CD4-positive, alpha-beta T cell (primary cell): ENCODE measurements around the gene MECP2. TPM values are rescaled to one million over a fixed set of nuclear protein-coding genes. Genes with fewer than 3 reads are reported as not detected.

Source experiments
- ATAC-seq: fragments of 200-7000 bp; cut with Tn5 transposase; one replicate; pipeline ENCODE4 v1.10.0; 2022; ENCODE audit warnings: mild to moderate bottlenecking; ENCODE audit not compliant: poor library complexity
- CTCF ChIA-PET: fragments of 350-600 bp; sonication (Branson Sonifier 250); formaldehyde crosslinking; loops from one replicate; lab custom pipeline; 2021; ENCODE audit warnings: antibody characterized with exemption, inconsistent platforms; lab: Charles Lee
- POLR2A ChIA-PET: fragments of 350-600 bp; sonication (Branson Sonifier 250); formaldehyde crosslinking; loops from one replicate; lab custom pipeline; 2021; ENCODE audit warnings: antibody characterized with exemption, inconsistent platforms; lab: Charles Lee
- DNase-seq, 14 experiments: peaks; one replicate each; pipeline ENCODE4 v3.0.0-alpha.2; 2013 to 2020; ENCODE audit warnings: mixed read lengths in 2 of 14
- H3K27ac ChIP-seq, 2 donors: one replicate each; pipeline versions ENCODE4 v1.5.1 to v1.7.0; 2013; ENCODE audit warnings: low read length in 2 of 2, low read depth in 1 of 2, mild to moderate bottlenecking in 1 of 2
- H3K27me3 ChIP-seq, 2 experiments: 1 replicate in 1 of 2; 2 replicates in 1 of 2; pipeline versions ENCODE4 v1.6.1 to v1.7.0; 2013; ENCODE audit warnings: low read length in 2 of 2, control low read depth in 1 of 2, mild to moderate bottlenecking in 1 of 2, moderate library complexity in 1 of 2; ENCODE audit not compliant: insufficient read depth in 2 of 2, control insufficient read depth in 1 of 2
- H3K36me3 ChIP-seq: one replicate; pipeline ENCODE4 v1.6.1; 2013; ENCODE audit warnings: low read length, control low read depth; ENCODE audit not compliant: insufficient read depth
- H3K4me1 ChIP-seq: one replicate; pipeline ENCODE4 v1.6.1; 2013; ENCODE audit warnings: low read length, control low read depth; ENCODE audit not compliant: insufficient read depth
- H3K4me3 ChIP-seq: one replicate; pipeline ENCODE4 v1.5.1; 2013; ENCODE audit warnings: mild to moderate bottlenecking, low read length, moderate library complexity
- H3K9me3 ChIP-seq, 2 experiments: 1 replicate in 1 of 2; 2 replicates in 1 of 2; pipeline versions ENCODE4 v1.6.1 to v1.7.0; 2013; ENCODE audit warnings: low read length in 2 of 2, mild to moderate bottlenecking in 2 of 2, control low read depth in 1 of 2, moderate library complexity in 1 of 2; ENCODE audit not compliant: control insufficient read depth in 1 of 2, insufficient read depth in 1 of 2
- H3K27ac Mint-ChIP-seq: one replicate; pipeline ENCODE4 v1.8.0; 2020; ENCODE audit warnings: mixed read lengths
- H3K27me3 Mint-ChIP-seq: one replicate; pipeline ENCODE4 v1.8.0; 2021; ENCODE audit warnings: mixed read lengths
- H3K36me3 Mint-ChIP-seq: one replicate; pipeline ENCODE4 v1.8.0; 2021; ENCODE audit warnings: low read depth, mixed read lengths
- H3K4me1 Mint-ChIP-seq: one replicate; pipeline ENCODE4 v1.8.0; 2021; ENCODE audit warnings: low read depth, mixed read lengths
- H3K4me3 Mint-ChIP-seq: one replicate; pipeline ENCODE4 v1.8.0; 2020; ENCODE audit warnings: mild to moderate bottlenecking, mixed read lengths
- H3K9me3 Mint-ChIP-seq: one replicate; pipeline ENCODE4 v1.8.0; 2020; ENCODE audit warnings: mixed read lengths
- intact Hi-C, 2 experiments: fragments of 100-400 bp; cut with DNase I in 1 of 2; cut with micrococcal nuclease in 1 of 2; formaldehyde crosslinking; loops; one replicate each; pipeline versions ENCODE4 v1.15.1 to v1.9.0; 2023 to 2025; cut with DNase I, micrococcal nuclease
- total RNA-seq, 174 experiments: library from RNA in 2 of 174; stranded (reverse) in 2 of 174; gene quantifications; one replicate each; pipeline ENCODE4 v1.2.3 and lab custom pipeline; 2021 to 2026
- TF ChIP-seq, protein P1 (sequence below): fragments of 200-600 bp; IDR thresholded peaks from one replicate; pipeline ENCODE4 v1.8.0; 2022; ENCODE audit warnings: antibody characterized with exemption, mild to moderate bottlenecking

MECP2 gene
- total RNA-seq, 2 experiments from 2014 or later, result 120 to 133 TPM

DNA sequence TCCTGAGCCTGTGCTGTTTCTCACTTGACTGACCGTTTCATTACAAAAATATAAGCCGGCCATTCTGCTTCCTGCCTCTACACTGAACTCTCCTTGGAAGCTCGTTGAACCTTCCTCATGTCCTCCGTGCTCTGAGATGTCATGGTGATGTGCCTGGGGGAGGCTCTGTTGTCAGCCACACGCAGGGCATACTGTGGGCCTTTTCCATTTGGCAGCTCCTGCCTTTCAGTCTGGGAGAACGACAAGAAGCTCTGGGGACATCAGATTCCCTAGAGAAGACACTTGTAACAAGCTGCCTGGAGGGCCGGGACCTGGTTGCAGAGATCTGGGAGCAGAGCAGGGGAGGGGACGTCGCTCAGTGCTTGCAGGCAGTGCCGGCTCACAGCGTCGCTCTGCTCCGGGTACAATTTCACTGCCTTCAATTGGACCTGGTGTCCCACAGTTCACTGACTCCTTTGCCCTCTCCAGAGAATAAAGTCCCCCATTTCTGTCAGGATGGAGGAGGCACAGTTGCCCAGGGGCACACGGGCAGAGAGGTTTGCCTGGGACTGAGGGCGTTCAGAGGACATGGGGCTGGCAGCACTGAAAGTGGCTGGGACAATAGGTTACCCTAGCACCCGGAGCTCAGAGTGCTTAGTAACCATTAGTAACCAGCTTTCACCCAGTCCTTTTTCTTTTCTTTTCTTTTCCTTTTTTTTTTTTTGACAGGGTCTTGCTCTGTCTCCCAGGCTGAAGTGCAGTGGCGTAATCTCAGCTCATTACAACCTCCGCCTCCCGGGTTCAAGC, 19.1 kb upstream of the MECP2 start:
- intact Hi-C loops, result no loop called here
- CTCF ChIA-PET, result interaction anchor here (0.8 kb wide), 1 partner anchor 103 kb away, joined by 3 read pairs; no protein-coding TSS in a partner anchor
- Histone ChIP-seq H3K9me3 (no peaks in the 10 kb centered on the region), H3K4me1 (peaks cover 4% of the 10 kb centered on the region), H3K4me3 (no peak overlapping the region), H3K36me3 (no peaks in the 10 kb centered on the region), H3K27me3 (no peaks in the 10 kb centered on the region), H3K27ac (no peak overlapping the region)
- TF ChIP-seq, protein P1, sequence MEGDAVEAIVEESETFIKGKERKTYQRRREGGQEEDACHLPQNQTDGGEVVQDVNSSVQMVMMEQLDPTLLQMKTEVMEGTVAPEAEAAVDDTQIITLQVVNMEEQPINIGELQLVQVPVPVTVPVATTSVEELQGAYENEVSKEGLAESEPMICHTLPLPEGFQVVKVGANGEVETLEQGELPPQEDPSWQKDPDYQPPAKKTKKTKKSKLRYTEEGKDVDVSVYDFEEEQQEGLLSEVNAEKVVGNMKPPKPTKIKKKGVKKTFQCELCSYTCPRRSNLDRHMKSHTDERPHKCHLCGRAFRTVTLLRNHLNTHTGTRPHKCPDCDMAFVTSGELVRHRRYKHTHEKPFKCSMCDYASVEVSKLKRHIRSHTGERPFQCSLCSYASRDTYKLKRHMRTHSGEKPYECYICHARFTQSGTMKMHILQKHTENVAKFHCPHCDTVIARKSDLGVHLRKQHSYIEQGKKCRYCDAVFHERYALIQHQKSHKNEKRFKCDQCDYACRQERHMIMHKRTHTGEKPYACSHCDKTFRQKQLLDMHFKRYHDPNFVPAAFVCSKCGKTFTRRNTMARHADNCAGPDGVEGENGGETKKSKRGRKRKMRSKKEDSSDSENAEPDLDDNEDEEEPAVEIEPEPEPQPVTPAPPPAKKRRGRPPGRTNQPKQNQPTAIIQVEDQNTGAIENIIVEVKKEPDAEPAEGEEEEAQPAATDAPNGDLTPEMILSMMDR, result no peak
- no peaks in the 10 kb centered on the region for H3K9me3 Mint-ChIP-seq
- no peak for DNase-seq
- peaks cover 4% of the 10 kb centered on the region for H3K4me1 Mint-ChIP-seq
- H3K4me3 Mint-ChIP-seq, result no peak overlapping the region
- H3K27me3 Mint-ChIP-seq, result no peaks in the 10 kb centered on the region
- POLR2A ChIA-PET, result interaction anchor here (0.5 kb wide), 1 partner anchor 10 kb away, joined by 3 read pairs; no protein-coding TSS in a partner anchor
- ATAC-seq, result no peak
- no peak overlapping the region for H3K27ac Mint-ChIP-seq
- no peaks in the 10 kb centered on the region for H3K36me3 Mint-ChIP-seq

DNA sequence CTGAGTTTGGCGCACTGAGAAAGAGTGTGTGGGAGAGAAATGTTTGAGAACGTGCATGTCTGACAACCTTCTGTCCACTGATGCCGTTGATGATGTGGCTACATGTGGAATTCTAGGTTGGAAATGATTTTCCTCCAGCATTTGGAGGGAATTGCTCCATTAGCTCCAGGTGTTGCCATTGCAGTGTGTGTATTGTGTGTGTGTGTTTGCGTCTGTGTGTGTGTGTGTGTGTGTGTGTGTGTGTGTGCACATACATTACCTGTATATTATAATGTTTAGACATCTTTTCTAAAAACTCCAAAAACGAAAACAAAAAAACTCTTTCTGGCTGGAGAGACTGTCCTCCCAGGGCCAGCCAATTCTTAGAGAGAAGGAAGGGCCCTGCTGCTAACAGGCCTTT, 18.2 kb upstream of the MECP2 start:
- peaks cover 4% of the 10 kb centered on the region for H3K4me1 Mint-ChIP-seq
- no peaks in the 10 kb centered on the region for H3K27me3 Mint-ChIP-seq
- no peak for ATAC-seq
- H3K36me3 Mint-ChIP-seq, result no peaks in the 10 kb centered on the region
- DNase-seq, result no peak
- no peaks in the 10 kb centered on the region for H3K9me3 Mint-ChIP-seq
- ChIA-PET POLR2A (no interaction called here), CTCF (no interaction called here)
- TF ChIP-seq, protein P1, result no peak
- intact Hi-C loops, result no loop called here
- Histone ChIP-seq H3K9me3 (no peaks in the 10 kb centered on the region), H3K4me1 (peaks cover 4% of the 10 kb centered on the region), H3K4me3 (no peak overlapping the region), H3K36me3 (no peaks in the 10 kb centered on the region), H3K27me3 (no peaks in the 10 kb centered on the region), H3K27ac (no peak overlapping the region)
- no peak overlapping the region for H3K27ac Mint-ChIP-seq
- no peak overlapping the region for H3K4me3 Mint-ChIP-seq

DNA sequence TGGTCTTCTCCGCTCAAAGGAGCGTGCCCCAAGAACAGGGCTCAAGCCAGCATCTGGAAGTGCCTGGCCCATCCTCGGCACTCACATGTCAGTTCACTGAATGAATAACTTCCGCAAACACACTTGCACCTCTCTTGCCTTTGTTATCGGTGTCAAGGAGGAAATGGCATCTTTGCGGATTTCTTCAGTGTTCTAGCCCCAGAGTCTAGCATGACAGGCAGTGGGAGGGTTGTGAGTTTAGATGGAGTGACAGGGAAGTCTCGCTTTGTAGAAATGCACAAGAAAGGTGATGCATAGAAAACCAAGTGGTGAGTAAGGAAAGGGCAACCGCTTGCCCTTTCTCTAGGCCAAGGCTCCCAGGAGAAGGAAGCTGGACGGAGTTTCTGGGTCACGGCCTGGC, 17.6 kb upstream of the MECP2 start:
- Histone ChIP-seq H3K36me3 (no peaks in the 10 kb centered on the region), H3K27ac (no peak overlapping the region), H3K27me3 (no peaks in the 10 kb centered on the region), H3K4me3 (no peak overlapping the region), H3K9me3 (no peaks in the 10 kb centered on the region), H3K4me1 (peaks cover 4% of the 10 kb centered on the region)
- DNase-seq (no peak), ATAC-seq (no peak)
- Mint-ChIP-seq H3K9me3 (no peaks in the 10 kb centered on the region), H3K4me1 (peaks cover 4% of the 10 kb centered on the region), H3K4me3 (no peak overlapping the region), H3K36me3 (no peaks in the 10 kb centered on the region), H3K27me3 (no peaks in the 10 kb centered on the region), H3K27ac (no peak overlapping the region)
- POLR2A ChIA-PET, result no interaction called here
- intact Hi-C loops, result no loop called here
- TF ChIP-seq, protein P1, result no peak
- CTCF ChIA-PET, result no interaction called here
